HG03139 (cell line): ENCODE data around the gene PRKCA.

ENCODE experiments used
- ATAC-seq: cut with Tn5 transposase; IDR thresholded peaks from one replicate; pipeline ENCODE4 v1.9.1; 2021; ENCODE audit not compliant: unreplicated experiment

Gene PRKCA

GRCh38 chr17:66783656-66784381, 481.4 kb downstream of the PRKCA start:
- ATAC-seq, result no peak

GRCh38 chr17:66784621-66785364, 482.4 kb downstream of the PRKCA start:
- ATAC-seq, result no peak

GRCh38 chr17:66786107-66786506, 483.7 kb downstream of the PRKCA start:
- ATAC-seq, result no peak

DNA sequence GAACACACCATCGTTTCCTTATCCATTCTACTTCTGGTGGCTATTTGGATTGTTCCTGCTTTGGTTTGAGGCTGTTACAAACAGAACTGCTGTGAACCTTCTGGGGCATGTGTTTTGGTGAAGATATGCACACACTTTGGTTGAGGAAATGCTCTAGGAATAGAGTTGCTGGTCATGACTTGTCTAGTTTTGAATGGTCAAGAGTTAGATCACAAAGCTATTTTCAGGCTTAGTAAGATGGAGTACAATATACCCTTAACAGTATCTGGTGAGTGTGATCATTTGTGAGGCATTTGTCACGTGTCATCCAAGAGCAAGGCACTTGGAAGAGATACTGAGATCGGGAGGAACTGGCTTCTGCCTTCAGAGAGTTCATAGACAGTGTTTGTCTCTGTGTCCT, 485.5 kb downstream of the PRKCA start:
- ATAC-seq, result no peak

GRCh38 chr17:66789093-66789492, 486.7 kb downstream of the PRKCA start:
- no peak for ATAC-seq

DNA sequence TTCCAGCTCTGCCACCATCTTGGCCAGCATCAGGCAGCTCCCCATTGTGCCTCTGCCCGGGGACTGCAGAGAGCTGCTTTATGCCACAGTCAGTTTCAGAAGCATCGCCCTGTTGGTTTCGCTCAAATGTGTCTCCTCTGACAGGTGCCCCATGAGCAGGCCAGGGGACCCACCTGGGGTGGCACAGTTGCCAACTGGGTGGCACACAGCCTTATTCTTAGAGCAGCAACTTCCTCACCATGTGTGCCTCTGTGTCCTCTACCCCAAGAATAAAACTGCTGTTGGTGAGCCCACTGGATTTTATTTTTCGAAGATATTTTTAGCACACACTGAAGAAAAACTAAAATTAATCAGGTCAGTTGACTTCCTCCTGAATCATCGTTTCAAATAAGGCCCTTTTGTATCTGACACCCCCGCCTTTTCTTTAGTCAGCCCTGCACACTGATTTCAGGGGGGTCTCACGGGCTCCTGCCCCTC, 487.6 kb downstream of the PRKCA start:
- ATAC-seq, result no peak

GRCh38 chr17:66790501-66791061, 488.2 kb downstream of the PRKCA start:
- no peak for ATAC-seq

DNA sequence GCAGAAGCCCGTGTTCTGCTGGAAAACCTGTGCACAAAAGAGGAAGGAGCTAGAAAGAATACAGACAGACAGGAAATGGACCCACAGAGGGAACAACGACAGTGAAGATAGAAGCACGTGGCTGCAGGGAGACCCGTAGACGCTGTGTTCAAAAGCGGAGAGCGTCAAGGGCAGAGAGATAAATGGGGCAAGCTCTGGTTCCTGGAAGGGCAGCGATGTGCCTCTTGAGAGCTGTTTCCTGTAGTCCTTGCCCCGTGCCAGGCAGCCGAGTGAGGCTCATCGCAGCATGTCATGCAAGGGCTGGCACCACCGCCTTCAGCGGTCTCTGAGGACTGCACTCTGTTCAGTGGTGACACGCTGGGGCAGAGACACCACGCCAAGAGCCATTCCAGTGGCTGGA, 488.9 kb downstream of the PRKCA start:
- ATAC-seq, result no peak

DNA sequence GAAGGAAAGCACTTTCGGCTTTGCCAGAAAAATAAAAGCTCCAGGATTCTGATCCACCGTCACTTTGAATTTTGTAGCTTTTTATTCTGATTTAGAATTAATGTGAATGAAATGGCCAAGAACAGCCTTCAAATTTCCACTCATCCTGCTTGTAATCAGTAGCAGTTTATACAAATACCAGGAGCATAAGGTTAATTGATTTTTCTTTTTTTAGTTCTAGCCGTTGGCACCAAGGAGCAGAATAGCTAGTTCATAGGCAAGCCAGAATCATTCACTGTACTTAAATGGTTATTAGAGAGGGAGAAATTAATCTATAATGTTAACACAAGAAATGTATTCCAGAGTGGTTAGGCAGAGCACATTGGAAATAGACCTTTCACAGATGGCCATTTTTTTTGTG, 491.4 kb downstream of the PRKCA start:
- ATAC-seq, result no peak

- no peak for ATAC-seq
Measured at GRCh38 chr17:66795486-66795885, 493.1 kb downstream of the PRKCA start.

GRCh38 chr17:66799849-66800537, 497.6 kb downstream of the PRKCA start:
- ATAC-seq, result no peak

GRCh38 chr17:66803474-66803951, 501.1 kb downstream of the PRKCA start:
- ATAC-seq, result no peak

GRCh38 chr17:66805567-66805966, 503.2 kb downstream of the PRKCA start:
- ATAC-seq, result no peak

DNA sequence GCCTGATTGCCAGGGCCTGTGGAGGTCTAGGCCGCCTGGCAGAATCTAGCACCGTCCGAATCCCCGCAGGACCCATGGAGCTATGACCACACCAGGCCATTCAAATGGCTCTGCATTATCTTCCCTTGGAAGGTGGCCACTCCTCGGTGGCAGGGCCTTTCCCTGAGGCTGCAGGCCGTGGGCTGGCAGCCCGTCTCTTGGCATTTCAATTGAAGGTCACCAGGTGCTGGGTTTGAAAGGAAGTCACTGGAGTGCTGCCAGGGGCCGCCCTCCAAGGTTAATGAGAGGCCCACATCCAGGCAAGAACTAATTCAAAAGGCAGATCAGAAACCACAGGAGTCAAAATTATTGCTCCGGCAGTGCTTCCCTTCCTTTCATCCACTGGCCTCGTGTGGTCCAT, 504.8 kb downstream of the PRKCA start:
- no peak for ATAC-seq

DNA sequence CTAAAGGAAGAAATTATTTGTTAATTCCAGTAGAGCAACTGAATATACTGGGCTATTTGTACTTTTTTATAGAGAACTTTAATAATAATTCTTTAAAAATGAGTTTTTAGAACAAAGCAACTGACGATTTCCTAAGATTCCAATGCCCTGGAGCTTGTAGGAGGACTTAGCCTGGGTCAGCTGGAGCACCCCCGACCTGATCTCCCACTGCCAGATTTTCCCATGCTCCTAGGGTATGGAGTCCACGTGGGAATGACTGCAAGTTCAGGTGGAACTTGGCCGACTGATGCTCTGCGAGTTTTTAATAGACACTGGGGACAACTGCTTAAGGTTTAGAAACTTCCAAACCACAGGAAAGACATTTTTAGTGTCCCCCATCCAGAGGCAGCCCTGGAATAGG, 507.0 kb downstream of the PRKCA start:
- no peak for ATAC-seq

GRCh38 chr17:66810951-66811682, 508.7 kb downstream of the PRKCA start:
- no peak for ATAC-seq

DNA sequence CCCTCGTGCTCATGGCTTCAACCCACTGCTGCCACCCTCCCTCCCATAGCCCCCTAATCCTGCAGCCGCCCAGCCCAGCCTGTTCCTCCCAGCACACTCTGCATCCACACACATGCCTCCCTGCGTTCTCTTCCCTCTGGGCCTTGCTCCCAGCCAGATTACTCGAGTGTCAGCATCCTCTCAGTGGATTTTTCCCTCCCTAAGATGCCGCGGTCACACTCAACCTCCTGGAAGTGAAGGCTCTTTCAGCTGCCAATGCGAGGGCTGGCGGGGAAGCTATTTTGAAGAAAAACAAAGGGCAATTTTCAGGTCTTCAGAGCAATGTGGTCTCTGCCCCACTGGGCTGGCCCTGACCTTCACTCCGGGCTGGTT, 509.3 kb downstream of the PRKCA start:
- ATAC-seq, result no peak

DNA sequence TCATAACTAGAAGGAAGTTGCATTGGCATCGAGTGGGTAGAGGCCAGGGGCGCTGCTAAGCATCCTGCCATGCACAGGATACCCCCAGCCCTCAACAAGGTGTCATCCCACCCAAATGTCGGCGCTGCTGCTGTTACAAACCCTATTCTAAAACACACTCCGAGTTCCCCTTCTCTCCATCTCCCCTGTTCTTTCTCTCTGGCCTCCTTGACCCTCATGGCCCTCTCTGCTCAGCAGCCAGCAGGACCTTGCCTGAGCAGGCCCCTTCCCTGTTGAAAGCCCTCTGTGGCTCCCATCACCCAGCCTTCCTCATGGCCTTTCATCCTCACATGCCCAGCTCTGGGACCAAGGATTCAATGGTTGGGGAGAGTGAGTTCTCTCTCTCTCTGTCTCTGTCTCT, 510.2 kb downstream of the PRKCA start:
- ATAC-seq, result no peak

GRCh38 chr17:66813296-66813695, 510.9 kb downstream of the PRKCA start:
- no peak for ATAC-seq

- ATAC-seq, result no peak
Measured at GRCh38 chr17:66814026-66814425, 511.6 kb downstream of the PRKCA start.

GRCh38 chr17:66814570-66814969, 512.2 kb downstream of the PRKCA start:
- no peak for ATAC-seq
